K562 treated with DMSO at 1 percent for 24 hours (cell line): ENCODE data around the gene CGGBP1. TPM values are rescaled to one million over a fixed set of nuclear protein-coding genes. Genes with fewer than 3 reads are reported as not detected.

Experiments
- total RNA-seq: library from RNA; unstranded; fragments of 300-600 nt; gene quantifications from 2 replicates; pipeline ENCODE4 v1.2.3, GENCODE V29; 2022; ENCODE audit warnings: low read depth; ENCODE audit not compliant: insufficient read depth

CGGBP1 gene
- 37.8 and 40.6 TPM in 2 replicates for total RNA-seq

GRCh38 chr3:88058581-88059379 lies at the start of gene CGGBP1, which contains the start of gene ZNF654:
TSS of gene CGGBP1 (minus strand) at chr3:88059005. CDS start at chr3:88055976, 3,029 bp downstream.
TSS of gene ZNF654 (plus strand) at chr3:88059255. CDS start at chr3:88059320, 65 bp downstream.

Other genes starting within 250 kb of the CGGBP1 start
- gene ZNF654, start 250 bp upstream of the CGGBP1 start, total RNA-seq = 2.6 and 5.4 TPM in 2 replicates
- gene C3orf38, start 91.0 kb upstream of the CGGBP1 start, total RNA-seq = 5.0 and 7.9 TPM in 2 replicates